Urothelium cell line (cell line): ENCODE data around the gene MAP3K1.
"Not testable (repeated sequence)": the region's sequence is repeated elsewhere in the genome, so short reads cannot be mapped to it uniquely, and the experiment has no call there.

Experiments used
- DNase-seq: peaks from one replicate; pipeline ENCODE4 v3.0.0; 2011; ENCODE audit warnings: low spot score, mixed read lengths
- FAIRE-seq: peaks from 2 replicates; lab custom pipeline; 2011; peaks lifted over from hg19 to GRCh38; lab: Jason Lieb, UNC

The MAP3K1 gene

DNA sequence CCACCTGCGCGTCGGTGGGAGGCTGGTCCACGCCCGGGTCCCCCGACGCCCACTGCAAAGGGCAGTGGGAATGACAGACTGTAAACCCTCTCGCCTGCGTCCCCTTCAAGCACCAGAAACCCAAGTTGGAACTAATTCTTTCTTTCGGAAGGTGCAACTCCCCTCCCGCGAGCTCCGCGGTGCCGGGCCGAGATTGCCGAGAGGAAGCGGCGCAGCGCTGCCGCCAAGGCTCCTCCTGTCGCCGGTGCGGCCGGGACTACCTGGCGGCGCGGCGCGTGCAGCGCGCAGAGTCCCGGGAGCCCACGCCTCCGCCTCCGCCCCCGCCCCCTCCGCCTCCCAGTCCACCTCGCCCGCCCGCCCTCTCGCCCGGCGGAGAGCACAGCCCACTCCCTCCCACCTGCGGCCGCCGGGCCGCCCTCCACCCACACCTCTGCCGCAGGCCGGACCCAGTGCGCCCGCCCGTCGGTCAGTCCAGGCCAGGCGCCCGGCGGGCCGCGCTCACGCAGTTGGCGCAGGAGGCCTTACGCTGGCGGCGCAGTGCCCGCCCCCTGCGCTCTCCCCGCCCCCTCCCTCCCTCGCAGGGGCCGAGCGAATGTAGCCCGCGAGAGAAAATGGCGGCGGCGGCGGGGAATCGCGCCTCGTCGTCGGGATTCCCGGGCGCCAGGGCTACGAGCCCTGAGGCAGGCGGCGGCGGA lies at the start of gene MAP3K1:
Gene MAP3K1 (plus strand): TSS at position 587 of the 695 bp plus-strand sequence. CDS start 25 bp downstream, at position 612.
- FAIRE-seq, result peak; percentile 69
- DNase-seq, result peak; percentile 95

GRCh38 chr5:56766926-56767325 lies 48.4 kb upstream of the MAP3K1 start:
- no peak for DNase-seq
- no peak for FAIRE-seq

DNA sequence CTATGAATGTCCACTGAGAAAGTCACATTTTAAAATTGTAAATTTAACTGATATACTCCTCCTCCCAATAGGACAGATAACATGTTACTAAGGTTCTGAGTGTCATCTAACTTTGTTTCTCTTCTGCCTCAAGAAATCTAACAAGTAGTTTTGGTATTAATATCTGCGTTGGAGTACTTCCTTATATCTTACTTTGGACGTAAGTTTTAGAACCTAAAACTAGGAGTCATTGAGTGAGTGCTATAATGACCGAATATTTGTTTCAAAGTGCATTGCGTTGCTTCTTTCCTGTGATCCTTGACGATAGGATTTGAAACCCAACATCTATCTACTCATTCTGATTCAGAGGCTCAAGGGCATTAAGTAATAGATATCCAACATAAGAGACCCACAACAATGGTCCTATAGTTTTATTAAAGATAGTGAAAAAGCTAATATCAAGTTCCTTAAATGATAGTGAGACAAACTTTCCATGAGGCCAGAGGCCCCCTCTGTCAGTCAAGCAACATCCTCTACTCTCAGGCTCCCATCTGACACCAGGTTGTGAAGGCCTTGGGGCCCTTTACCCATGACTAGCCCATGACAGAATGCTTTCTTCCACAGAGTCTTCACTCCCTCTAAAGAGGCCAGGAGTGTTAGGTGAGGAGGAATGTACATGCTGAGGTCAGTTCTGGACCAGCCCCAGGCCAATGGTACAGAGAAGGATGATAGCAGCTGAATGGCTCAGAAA lies 45.3 kb upstream of the MAP3K1 start:
- FAIRE-seq (no peak), DNase-seq (no peak)

DNA sequence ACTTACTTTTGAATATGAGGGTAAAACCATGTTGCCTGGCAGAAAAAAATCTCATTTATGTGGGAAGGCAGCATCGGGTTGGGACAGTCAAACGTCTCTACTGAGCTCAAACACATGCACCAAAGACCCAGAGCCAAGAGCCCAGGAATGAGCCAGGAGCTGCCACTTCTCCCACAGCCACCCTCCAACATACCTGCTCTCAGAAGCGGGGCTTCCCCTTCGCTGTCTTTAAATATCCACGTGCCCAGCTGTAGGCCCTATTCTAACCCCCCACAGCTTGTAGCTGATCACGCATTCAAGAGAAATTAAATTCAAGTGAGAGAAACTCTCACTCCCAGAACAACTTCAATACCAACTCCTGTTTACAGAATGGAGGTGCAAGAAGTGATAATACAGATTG lies 42.6 kb upstream of the MAP3K1 start:
- DNase-seq (no peak), FAIRE-seq (no peak)

DNA sequence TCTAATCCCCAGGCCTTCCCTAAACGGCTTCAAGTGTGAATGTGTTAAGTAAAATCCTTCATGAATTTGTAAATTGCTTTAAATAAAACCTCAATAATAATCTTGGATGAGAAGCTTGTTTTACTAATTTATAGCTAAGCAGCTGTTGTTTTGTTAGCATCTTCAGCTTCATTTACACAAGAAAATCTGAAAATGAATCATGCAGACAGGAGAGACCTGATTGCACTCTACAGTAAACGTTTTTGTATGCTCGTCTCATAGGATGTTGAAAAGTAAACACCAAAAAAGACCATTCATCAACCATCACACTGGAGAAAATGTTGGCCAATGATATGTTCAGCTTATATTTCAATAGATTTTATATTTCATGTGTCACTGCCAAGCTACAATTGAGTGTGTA lies 40.4 kb upstream of the MAP3K1 start:
- FAIRE-seq, result no peak

DNA sequence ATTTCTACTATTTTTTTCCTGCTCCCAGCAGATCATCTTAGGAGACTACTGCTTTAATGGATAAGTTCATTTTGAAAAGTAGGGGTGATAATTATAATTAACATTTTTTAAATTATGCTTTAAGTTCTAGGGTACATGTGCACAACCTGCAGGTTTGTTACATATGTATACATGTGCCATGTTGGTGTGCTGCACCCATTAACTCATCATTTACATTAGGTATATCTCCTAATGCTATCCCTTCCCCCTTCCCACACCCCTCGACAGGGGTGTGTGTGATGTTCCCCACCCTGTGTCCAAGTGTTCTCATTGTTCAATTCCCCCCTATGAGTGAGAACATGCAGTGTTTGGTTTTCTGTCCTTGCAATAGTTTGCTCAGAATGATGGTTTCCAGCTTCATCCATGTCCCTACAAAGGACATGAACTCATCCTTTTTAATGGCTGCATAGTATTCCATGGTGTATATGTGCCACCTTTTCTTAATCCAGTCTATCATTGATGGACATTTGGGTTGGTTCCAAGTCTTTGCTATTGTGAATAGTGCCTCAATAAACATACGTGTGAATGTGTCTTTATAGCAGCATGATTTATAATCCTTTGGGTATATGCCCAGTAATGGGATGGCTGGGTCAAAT lies 39.0 kb upstream of the MAP3K1 start:
- DNase-seq, FAIRE-seq: not testable (repeated sequence)

More for the DNA sequence above, 40.4 kb upstream of the MAP3K1 start:
- no peak for DNase-seq

DNA sequence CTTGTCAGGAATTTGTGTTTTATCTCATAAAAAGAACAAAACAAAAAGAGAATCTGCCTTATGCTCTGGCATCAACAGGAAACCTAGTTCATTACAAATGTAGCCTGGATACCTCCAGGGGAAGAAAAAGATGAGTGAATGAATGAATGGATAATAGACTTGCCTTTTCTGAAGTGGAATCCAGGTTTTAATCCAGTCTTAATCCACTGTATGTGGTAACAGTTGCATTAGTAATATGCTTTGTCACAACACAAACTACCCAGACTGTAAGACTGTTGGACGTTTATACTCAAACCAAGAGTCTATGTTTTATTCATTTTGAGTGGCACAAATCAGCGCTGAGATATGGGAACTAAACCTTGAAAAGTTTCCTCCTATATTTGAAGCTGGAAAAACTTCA lies 32.1 kb upstream of the MAP3K1 start:
- DNase-seq (no peak), FAIRE-seq (no peak)

GRCh38 chr5:56786346-56786745 lies 29.0 kb upstream of the MAP3K1 start:
- DNase-seq (no peak), FAIRE-seq (no peak)

- FAIRE-seq, result no peak
- no peak for DNase-seq
Measured at GRCh38 chr5:56791396-56791795, 24.0 kb upstream of the MAP3K1 start.

GRCh38 chr5:56798521-56798920 lies 16.8 kb upstream of the MAP3K1 start:
- DNase-seq (no peak), FAIRE-seq (no peak)

DNA sequence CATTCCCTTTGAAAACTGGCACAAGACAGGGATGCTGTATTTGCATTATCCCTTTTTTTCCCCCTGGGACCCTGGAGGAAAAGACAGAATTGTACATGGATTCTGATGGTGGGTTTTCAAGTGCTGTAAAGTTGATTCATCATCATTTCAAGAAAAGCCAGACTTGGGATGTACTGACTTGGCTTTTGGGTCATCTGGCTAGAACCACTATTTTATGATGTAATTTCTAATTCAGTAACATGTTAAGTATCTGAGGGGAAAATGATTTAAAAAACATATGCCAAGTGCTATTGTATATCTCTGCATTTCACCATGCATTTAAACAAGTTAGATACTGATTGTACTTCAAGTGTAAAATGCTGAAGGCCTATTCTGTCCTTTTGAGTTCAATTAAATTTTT lies 15.2 kb upstream of the MAP3K1 start:
- DNase-seq, result no peak
- FAIRE-seq, result no peak

GRCh38 chr5:56801256-56801655 lies 14.1 kb upstream of the MAP3K1 start:
- DNase-seq (no peak), FAIRE-seq (no peak)

GRCh38 chr5:56802205-56802604 lies 13.1 kb upstream of the MAP3K1 start:
- DNase-seq (no peak), FAIRE-seq (no peak)

- DNase-seq, result no peak
- no peak for FAIRE-seq
Measured at GRCh38 chr5:56803025-56803424, 12.3 kb upstream of the MAP3K1 start.

DNA sequence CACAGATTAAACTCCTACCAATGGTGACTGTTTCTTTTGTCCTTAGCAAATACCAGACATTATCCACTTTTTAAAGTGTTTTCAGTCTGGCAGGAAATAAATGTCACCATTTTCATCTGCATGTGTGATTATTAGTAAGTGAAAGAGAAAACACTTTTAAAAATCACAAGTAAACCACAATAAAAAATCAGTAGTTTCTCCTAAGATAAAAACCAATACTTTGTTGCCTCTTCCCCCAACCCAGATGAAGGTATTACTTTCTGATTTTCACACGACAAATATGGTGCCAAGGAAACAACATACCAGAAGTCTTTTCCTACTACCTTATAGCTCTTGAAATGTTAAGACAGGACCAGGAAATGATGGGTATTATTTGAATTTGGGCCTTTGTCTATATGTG lies 11.5 kb upstream of the MAP3K1 start:
- no peak for FAIRE-seq
- no peak for DNase-seq

- DNase-seq (no peak), FAIRE-seq (no peak)
Measured at GRCh38 chr5:56807679-56808078, 7.7 kb upstream of the MAP3K1 start.

- DNase-seq (no peak), FAIRE-seq (no peak)
Measured at GRCh38 chr5:56808211-56808610, 7.1 kb upstream of the MAP3K1 start.

DNA sequence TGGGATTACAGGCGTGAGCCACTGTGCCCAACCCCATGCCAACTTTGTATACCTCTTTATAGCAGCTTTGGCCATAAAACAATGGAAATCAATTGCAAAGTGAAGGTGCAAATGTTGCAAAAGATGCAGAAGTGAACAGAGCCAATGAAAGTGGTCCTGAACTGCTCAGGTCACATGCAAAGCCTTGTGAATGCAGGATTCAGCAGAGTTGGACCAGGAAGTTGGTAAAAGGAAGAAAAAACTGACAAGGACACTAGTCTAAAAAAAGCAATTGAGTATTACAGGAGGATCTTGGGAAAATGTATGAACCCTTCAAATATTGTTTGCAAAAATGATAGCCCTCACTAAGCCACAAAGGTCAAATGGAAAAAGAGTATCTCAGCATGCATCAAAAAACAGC lies 4.5 kb upstream of the MAP3K1 start:
- no peak for DNase-seq
- no peak for FAIRE-seq

DNA sequence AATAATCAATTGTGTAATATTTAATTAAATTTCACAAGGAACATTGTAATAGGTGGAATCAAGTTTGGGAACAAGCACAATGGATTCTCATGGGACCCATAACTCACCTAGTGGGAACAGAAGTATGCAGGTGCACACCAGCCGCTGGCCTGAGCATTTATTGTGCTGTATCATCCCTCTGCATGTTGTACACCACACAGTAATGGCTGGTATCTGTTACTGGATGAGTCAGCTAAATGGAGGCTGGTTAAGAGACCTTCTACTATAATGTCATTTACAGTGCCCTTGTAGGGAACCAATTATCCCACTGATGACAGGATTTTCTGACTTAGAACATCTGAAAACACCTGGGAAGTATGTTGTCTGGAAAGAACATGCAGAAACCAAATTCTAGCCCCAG lies 3.2 kb upstream of the MAP3K1 start:
- DNase-seq (peak; percentile 36), FAIRE-seq (peak; percentile 9)

DNA sequence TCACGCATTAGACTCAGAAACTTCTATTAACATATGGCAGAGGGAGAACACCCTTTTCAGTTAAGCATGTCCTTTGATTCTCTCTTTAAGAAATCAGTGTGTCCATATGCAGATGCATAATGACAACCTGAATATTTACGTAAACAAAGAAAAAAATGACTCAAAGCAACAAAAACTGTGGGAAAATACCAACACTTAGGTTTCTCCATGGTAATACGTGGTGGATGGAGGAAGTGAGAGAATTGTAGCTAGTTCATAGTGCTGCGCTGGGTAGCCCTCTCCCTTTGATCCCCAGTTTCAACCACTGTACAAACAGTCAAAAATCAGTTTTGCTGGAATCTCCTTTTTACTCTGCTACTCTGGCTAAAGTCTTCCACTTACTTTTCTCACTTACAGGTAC lies 2.0 kb upstream of the MAP3K1 start:
- FAIRE-seq, result no peak

GRCh38 chr5:56814361-56814962 lies 887 bp upstream of the MAP3K1 start:
- DNase-seq (peak; percentile 49), FAIRE-seq (no peak)

More for the DNA sequence above, 2.0 kb upstream of the MAP3K1 start:
- no peak for DNase-seq
